Suprapubic skin (tissue), 4 donors: ENCODE results near the gene SCP2. TPM values are rescaled to one million over a fixed set of nuclear protein-coding genes. Genes with fewer than 3 reads are reported as not detected.

Experiments used
- DNase-seq, 2 donors: peaks; one replicate each; pipeline ENCODE4 v3.0.0-alpha.2; 2019; ENCODE audit warnings: low spot score in 2 of 2
- H3K27ac ChIP-seq: fragments of 200-600 bp; sonication (generic); one replicate; pipeline ENCODE4 v1.5.1; 2019
- H3K27me3 ChIP-seq: fragments of 200-600 bp; sonication (generic); one replicate; pipeline ENCODE4 v1.5.1; 2019
- H3K36me3 ChIP-seq: fragments of 200-600 bp; sonication (generic); one replicate; pipeline ENCODE4 v1.5.1; 2019
- H3K4me1 ChIP-seq: fragments of 200-600 bp; sonication (generic); one replicate; pipeline ENCODE4 v1.5.1; 2019
- H3K4me3 ChIP-seq: fragments of 200-600 bp; sonication (generic); one replicate; pipeline ENCODE4 v1.5.1; 2019; ENCODE audit warnings: mild to moderate bottlenecking
- H3K9me3 ChIP-seq: fragments of 200-600 bp; sonication (generic); one replicate; pipeline ENCODE4 v1.5.1; 2019
- EP300 ChIP-seq: sonication (generic); formaldehyde crosslinking; IDR thresholded peaks from one replicate; pipeline ENCODE4 v1.6.1; 2017; ENCODE audit warnings: antibody characterized with exemption
- POLR2A ChIP-seq, 2 donors: fragments of 450-650 bp; IDR thresholded peaks; one replicate each; pipeline ENCODE4 v1.6.1; 2017; ENCODE audit warnings: antibody characterized with exemption in 2 of 2, mild to moderate bottlenecking in 2 of 2, moderate library complexity in 2 of 2
- POLR2AphosphoS5 ChIP-seq, 3 donors: sonication (generic); formaldehyde crosslinking; IDR thresholded peaks; one replicate each; pipeline ENCODE4 v1.6.1; 2017; ENCODE audit warnings: antibody characterized with exemption in 3 of 3
- WGBS: methylation state at CpG from one replicate; pipeline ENCODE4 v1.1.5; 2018; 5-methylcytosine and 5-hydroxymethylcytosine counted together
- total RNA-seq, 4 donors: library from RNA; depleted of rRNA; stranded (reverse); fragments of >200 nt; gene quantifications; one replicate each; pipeline ENCODE4 v1.1.0, GENCODE V29; 2016
- TF ChIP-seq, protein P1 (sequence below), 2 donors: fragments of 200-600 bp in 1 of 2; fragments of 450-650 bp in 1 of 2; sonication (generic) in 1 of 2; IDR thresholded peaks; one replicate each; pipeline ENCODE4 v1.5.1; 2016 to 2019; ENCODE audit warnings: antibody characterized with exemption in 2 of 2, mild to moderate bottlenecking in 1 of 2, moderate library complexity in 1 of 2

Gene SCP2
- total RNA-seq, 4 donors from 2014 or later = 64.5 to 122 (median 113) TPM

DNA sequence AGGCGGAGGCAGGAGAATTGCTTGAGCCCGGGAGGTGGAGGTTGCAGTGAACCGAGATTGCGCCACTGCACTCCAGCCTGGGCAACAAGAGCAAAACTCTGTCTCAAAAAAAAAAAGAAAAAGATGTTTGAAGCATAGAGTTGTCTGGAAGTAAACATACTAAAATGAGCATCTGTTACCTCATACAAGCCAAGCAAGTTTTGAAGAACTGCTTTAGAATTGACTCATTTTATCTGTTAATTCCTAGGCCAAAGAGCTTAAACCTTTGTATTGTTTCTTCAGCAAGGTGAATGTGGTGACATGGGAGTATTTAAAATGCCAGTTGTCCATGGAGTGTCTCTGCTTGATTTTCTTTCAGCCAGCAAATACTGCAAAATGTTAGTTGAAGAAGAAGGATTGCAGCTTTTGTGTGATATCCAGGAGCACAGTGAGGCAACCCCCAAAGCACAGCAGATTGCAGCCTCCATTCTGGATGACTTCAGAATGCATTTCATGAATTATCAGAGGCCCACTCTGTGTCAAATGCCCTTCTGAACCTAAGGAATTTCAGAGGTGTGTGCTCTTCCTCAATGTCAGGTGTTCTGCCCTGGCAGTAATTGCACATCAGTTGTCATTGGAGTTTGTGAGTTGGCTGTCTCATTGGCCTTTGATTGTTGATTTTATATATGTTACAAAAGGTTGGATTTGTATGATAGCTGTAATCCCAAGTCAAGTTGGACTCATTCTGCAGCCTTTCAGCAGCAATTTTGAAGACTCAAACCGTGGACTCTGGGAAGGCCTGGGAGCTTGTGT lies 34.5 kb upstream of the SCP2 start:
- DNase-seq = no peak
- TF ChIP-seq, protein P1, sequence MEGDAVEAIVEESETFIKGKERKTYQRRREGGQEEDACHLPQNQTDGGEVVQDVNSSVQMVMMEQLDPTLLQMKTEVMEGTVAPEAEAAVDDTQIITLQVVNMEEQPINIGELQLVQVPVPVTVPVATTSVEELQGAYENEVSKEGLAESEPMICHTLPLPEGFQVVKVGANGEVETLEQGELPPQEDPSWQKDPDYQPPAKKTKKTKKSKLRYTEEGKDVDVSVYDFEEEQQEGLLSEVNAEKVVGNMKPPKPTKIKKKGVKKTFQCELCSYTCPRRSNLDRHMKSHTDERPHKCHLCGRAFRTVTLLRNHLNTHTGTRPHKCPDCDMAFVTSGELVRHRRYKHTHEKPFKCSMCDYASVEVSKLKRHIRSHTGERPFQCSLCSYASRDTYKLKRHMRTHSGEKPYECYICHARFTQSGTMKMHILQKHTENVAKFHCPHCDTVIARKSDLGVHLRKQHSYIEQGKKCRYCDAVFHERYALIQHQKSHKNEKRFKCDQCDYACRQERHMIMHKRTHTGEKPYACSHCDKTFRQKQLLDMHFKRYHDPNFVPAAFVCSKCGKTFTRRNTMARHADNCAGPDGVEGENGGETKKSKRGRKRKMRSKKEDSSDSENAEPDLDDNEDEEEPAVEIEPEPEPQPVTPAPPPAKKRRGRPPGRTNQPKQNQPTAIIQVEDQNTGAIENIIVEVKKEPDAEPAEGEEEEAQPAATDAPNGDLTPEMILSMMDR (IDR thresholded peaks at IDR 0.05) = no peak
- TF ChIP-seq POLR2A (IDR thresholded peaks at IDR 0.05) = no peak
- no peak for TF ChIP-seq EP300
- TF ChIP-seq POLR2AphosphoS5 (IDR thresholded peaks at IDR 0.05) = no peak
- Histone ChIP-seq H3K36me3 (peaks cover 8% of the 10 kb centered on the region), H3K27me3 (no peaks in the 10 kb centered on the region), H3K9me3 (no peaks in the 10 kb centered on the region), H3K4me1 (no peaks in the 10 kb centered on the region), H3K4me3 (no peak overlapping the region), H3K27ac (no peak overlapping the region)
- 92% methylated on average over 5 of the region's 5 CpGs for WGBS

DNA sequence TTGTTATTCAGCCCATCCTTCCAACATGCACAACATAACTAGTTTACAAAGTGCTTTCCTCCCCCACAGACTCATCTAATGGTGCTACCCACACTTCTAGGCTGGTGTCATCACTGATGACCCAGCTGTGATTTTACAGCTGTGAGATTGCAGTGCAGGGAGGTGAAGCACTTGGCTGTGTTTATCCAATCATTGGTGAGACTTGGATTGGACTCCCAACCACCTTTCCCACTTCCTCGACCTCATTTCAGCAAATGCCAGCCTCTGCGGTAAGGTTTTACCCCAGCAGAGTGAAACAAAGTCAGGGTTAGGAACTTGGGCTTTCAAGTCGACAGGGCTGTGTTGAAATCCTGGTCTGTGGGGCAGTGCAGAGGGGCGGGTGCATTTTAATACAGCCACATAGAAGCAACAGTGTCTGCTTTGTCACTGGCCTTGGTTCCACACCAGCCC lies 27.6 kb upstream of the SCP2 start:
- Histone ChIP-seq H3K9me3 (no peaks in the 10 kb centered on the region), H3K36me3 (peaks cover 20% of the 10 kb centered on the region), H3K4me3 (no peak overlapping the region), H3K27ac (no peak overlapping the region), H3K4me1 (no peaks in the 10 kb centered on the region), H3K27me3 (no peaks in the 10 kb centered on the region)
- 57% methylated on average over 4 of the region's 4 CpGs for WGBS
- TF ChIP-seq EP300 (no peak), POLR2AphosphoS5 (IDR thresholded peaks at IDR 0.05) (no peak), POLR2A (IDR thresholded peaks at IDR 0.05) (no peak)
- TF ChIP-seq, protein P1 (IDR thresholded peaks at IDR 0.05) = no peak
- no peak for DNase-seq

DNA sequence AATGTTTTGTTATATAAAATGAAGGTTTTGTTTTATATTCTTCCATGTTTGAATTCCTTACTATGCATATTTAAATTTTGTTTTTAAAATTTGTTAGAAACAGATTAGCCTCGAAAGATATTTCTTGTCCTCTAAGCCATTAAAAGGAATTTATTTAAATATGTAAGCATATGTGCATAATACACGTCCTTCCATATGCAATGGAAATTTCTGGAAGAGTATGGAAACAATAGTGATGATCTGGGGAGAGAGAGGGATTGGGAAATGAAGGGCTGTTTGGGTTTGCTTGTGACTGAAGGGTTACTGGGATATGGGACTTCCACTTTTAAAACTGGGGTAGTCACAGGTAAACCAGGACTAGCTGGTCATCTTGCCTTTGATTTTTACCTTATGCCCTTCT lies 26.7 kb upstream of the SCP2 start:
- peaks cover 29% of the 10 kb centered on the region for H3K36me3 ChIP-seq
- H3K9me3 ChIP-seq = no peaks in the 10 kb centered on the region
- no peaks in the 10 kb centered on the region for H3K27me3 ChIP-seq
- no peak for TF ChIP-seq POLR2A (IDR thresholded peaks at IDR 0.05)
- TF ChIP-seq EP300 = no peak
- TF ChIP-seq POLR2AphosphoS5 (IDR thresholded peaks at IDR 0.05) = no peak
- TF ChIP-seq, protein P1 (IDR thresholded peaks at IDR 0.05) = no peak
- DNase-seq = no peak
- no peak overlapping the region for H3K4me3 ChIP-seq
- 85% methylated on average over 2 of the region's 2 CpGs for WGBS
- H3K27ac ChIP-seq = no peak overlapping the region
- H3K4me1 ChIP-seq = no peaks in the 10 kb centered on the region

DNA sequence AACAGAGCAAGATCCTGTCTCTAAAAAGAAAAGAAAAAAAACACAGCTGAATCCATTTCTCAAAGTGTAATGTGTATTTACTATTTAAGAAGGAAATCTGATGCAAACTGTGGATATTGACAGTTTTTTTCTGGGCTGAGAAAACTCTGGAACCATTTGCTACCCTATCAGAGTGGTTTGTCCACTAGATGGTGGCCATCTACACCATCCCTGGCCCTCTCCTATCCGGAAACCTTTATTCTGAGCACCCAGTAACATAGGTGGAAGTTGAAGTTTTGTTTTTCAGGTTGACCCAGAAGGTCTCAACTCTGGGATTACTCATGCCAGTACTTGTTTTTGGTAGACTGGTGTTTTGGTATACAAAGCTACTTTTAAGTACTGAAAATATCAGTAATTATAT lies 25.7 kb upstream of the SCP2 start:
- no peak overlapping the region for H3K27ac ChIP-seq
- no peak for DNase-seq
- no peak overlapping the region for H3K4me3 ChIP-seq
- H3K27me3 ChIP-seq = no peaks in the 10 kb centered on the region
- H3K36me3 ChIP-seq = peaks cover 23% of the 10 kb centered on the region
- H3K9me3 ChIP-seq = no peaks in the 10 kb centered on the region
- no peak for TF ChIP-seq POLR2A (IDR thresholded peaks at IDR 0.05)
- TF ChIP-seq, protein P1 (IDR thresholded peaks at IDR 0.05) = no peak
- no peak for TF ChIP-seq EP300
- no peak for TF ChIP-seq POLR2AphosphoS5 (IDR thresholded peaks at IDR 0.05)
- H3K4me1 ChIP-seq = no peaks in the 10 kb centered on the region
- 86% methylated on average over 1 of the region's 1 CpG for WGBS

GRCh38 chr1:52904208-52904926 lies 22.7 kb upstream of the SCP2 start:
- H3K4me1 ChIP-seq = no peaks in the 10 kb centered on the region
- H3K27ac ChIP-seq = no peak overlapping the region
- WGBS = 95% methylated on average over 9 of the region's 13 CpGs
- H3K4me3 ChIP-seq = no peak overlapping the region
- DNase-seq = no peak
- peaks cover 13% of the 10 kb centered on the region for H3K36me3 ChIP-seq
- TF ChIP-seq EP300 (no peak), POLR2A (IDR thresholded peaks at IDR 0.05) (no peak), POLR2AphosphoS5 (IDR thresholded peaks at IDR 0.05) (no peak)
- TF ChIP-seq, protein P1 (IDR thresholded peaks at IDR 0.05) = no peak
- H3K9me3 ChIP-seq = no peaks in the 10 kb centered on the region
- H3K27me3 ChIP-seq = no peaks in the 10 kb centered on the region
